ENCODE data around the gene FAT1.

The FAT1 gene

DNA sequence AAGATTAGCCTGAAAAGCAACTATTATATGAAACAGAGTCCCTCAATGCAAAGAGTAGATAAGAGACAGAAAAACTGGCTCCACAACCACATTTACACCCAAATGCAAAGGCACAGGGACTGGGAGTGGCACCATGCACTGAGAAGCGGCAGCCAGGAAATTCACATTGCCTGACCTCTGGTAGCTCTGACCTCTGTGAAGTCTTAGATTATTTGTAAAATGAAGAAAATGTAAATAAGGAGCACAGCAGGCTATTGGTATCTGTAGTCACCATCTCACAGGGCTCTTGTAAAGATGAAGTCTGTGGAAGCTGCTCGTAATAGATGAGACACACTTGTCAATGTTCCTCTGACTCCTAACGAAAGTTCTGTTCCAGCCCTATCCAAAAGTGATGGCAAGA lies 69.7 kb downstream of the FAT1 start:
- Histone ChIP-seq H3K79me2 (ENCODE audit: low read length) (peaks cover 23% of the 10 kb centered on the region), H3K4me1 (ENCODE audit: low read length) (no peaks in the 10 kb centered on the region), H3K9me2 (replicated peaks; ENCODE audit: insufficient read depth, low read length) (no peaks in the 10 kb centered on the region), H3K27ac (ENCODE audit: low read length) (no peak overlapping the region), H3K9me3 (replicated peaks; ENCODE audit: insufficient read depth, low read length) (no peaks in the 10 kb centered on the region), H3K9ac (ENCODE audit: low read length) (no peak overlapping the region), H3F3A (ENCODE audit: insufficient read depth, low read length) (no peaks in the 10 kb centered on the region), H3K4me3 (ENCODE audit: low read length) (no peak overlapping the region), H3K36me3 (replicated peaks; ENCODE audit: insufficient read depth, low read length) (no peaks in the 10 kb centered on the region), H4K20me1 (ENCODE audit: insufficient read depth, low read length) (no peaks in the 10 kb centered on the region), H2AFZ (ENCODE audit: low read length) (no peak overlapping the region), H3K27me3 (replicated peaks; ENCODE audit: insufficient read depth, low read length) (no peaks in the 10 kb centered on the region), H3K4me2 (ENCODE audit: low read depth, low read length) (no peak overlapping the region)
- no peak for DNase-seq
- TF ChIP-seq, protein P1, sequence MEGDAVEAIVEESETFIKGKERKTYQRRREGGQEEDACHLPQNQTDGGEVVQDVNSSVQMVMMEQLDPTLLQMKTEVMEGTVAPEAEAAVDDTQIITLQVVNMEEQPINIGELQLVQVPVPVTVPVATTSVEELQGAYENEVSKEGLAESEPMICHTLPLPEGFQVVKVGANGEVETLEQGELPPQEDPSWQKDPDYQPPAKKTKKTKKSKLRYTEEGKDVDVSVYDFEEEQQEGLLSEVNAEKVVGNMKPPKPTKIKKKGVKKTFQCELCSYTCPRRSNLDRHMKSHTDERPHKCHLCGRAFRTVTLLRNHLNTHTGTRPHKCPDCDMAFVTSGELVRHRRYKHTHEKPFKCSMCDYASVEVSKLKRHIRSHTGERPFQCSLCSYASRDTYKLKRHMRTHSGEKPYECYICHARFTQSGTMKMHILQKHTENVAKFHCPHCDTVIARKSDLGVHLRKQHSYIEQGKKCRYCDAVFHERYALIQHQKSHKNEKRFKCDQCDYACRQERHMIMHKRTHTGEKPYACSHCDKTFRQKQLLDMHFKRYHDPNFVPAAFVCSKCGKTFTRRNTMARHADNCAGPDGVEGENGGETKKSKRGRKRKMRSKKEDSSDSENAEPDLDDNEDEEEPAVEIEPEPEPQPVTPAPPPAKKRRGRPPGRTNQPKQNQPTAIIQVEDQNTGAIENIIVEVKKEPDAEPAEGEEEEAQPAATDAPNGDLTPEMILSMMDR (IDR thresholded peaks at IDR 0.05; ENCODE audit: low read length), result no peak
- TF ChIP-seq EZH2 (optimal IDR thresholded peaks at IDR 0.05; ENCODE audit: low read depth, low read length) (no peak), EZH2phosphoT487 (IDR thresholded peaks at IDR 0.05; ENCODE audit: low read length) (no peak)

DNA sequence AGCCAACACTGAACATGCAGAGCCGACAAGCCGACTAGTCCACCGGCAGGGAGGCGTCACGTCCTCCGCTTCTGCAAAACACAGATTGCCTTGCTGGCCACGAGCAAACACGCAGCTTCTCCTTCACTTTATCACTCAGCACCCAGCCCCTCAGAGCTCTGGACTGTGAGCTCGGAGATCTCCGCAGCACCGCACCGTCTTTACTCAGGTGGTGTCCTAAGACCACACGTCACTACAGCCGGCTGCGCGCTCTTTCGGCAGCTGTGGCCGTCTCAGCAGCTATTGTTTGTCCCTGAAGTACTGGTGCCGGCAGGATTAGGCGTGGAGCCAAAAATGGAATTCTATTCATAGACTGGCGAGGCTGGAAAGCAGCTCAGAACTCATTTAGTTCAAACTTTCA lies 72.0 kb downstream of the FAT1 start:
- Histone ChIP-seq H3K9me2 (replicated peaks; ENCODE audit: insufficient read depth, low read length) (no peaks in the 10 kb centered on the region), H3K4me1 (ENCODE audit: low read length) (no peaks in the 10 kb centered on the region), H3K36me3 (replicated peaks; ENCODE audit: insufficient read depth, low read length) (no peaks in the 10 kb centered on the region), H3K27me3 (replicated peaks; ENCODE audit: insufficient read depth, low read length) (no peaks in the 10 kb centered on the region), H3K4me2 (ENCODE audit: low read depth, low read length) (no peak overlapping the region), H3K9ac (ENCODE audit: low read length) (no peak overlapping the region), H2AFZ (ENCODE audit: low read length) (no peak overlapping the region), H3F3A (ENCODE audit: insufficient read depth, low read length) (no peaks in the 10 kb centered on the region), H3K4me3 (ENCODE audit: low read length) (no peak overlapping the region), H4K20me1 (ENCODE audit: insufficient read depth, low read length) (no peaks in the 10 kb centered on the region), H3K79me2 (ENCODE audit: low read length) (peaks cover 14% of the 10 kb centered on the region; the same call in 1 of the 2 replicates), H3K27ac (ENCODE audit: low read length) (no peak overlapping the region), H3K9me3 (replicated peaks; ENCODE audit: insufficient read depth, low read length) (no peaks in the 10 kb centered on the region)
- TF ChIP-seq EZH2 (optimal IDR thresholded peaks at IDR 0.05; ENCODE audit: low read depth, low read length) (no peak), EZH2phosphoT487 (IDR thresholded peaks at IDR 0.05; ENCODE audit: low read length) (no peak)
- TF ChIP-seq, protein P1 (IDR thresholded peaks at IDR 0.05; ENCODE audit: low read length), result no peak
- no peak for DNase-seq

DNA sequence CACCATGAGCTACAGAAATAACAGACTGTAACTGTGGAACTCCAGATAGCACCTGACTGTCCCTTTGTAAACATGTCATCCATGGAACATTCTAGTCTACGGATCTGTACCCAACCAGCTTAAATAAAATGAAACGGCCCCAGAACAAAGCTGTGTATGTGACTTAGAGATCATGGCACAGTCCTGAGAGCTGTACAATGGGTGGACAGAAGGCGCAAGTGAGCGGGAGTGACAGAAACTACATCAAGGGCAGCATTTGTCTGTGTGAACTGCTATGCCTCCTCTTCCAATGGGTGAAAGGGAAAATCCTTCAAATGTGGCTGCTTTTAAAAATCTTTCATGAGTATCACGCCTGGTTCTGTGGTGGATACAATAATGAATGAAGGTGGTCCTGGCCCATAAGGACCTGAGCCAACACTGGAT lies 72.5 kb downstream of the FAT1 start:
- H3K27ac ChIP-seq (ENCODE audit: low read length), result no peak overlapping the region
- no peaks in the 10 kb centered on the region for H3K36me3 ChIP-seq (replicated peaks; ENCODE audit: insufficient read depth, low read length)
- no peak overlapping the region for H3K4me3 ChIP-seq (ENCODE audit: low read length)
- no peak for DNase-seq
- H3K4me2 ChIP-seq (ENCODE audit: low read depth, low read length), result no peak overlapping the region
- H3K9me3 ChIP-seq (replicated peaks; ENCODE audit: insufficient read depth, low read length), result no peaks in the 10 kb centered on the region
- no peak overlapping the region for H2AFZ ChIP-seq (ENCODE audit: low read length)
- no peaks in the 10 kb centered on the region for H3F3A ChIP-seq (ENCODE audit: insufficient read depth, low read length)
- H3K4me1 ChIP-seq (ENCODE audit: low read length), result no peaks in the 10 kb centered on the region
- H4K20me1 ChIP-seq (ENCODE audit: insufficient read depth, low read length), result no peaks in the 10 kb centered on the region
- no peaks in the 10 kb centered on the region for H3K27me3 ChIP-seq (replicated peaks; ENCODE audit: insufficient read depth, low read length)
- no peak overlapping the region for H3K9ac ChIP-seq (ENCODE audit: low read length)
- peaks cover 11% of the 10 kb centered on the region; the same call in 1 of the 2 replicates for H3K79me2 ChIP-seq (ENCODE audit: low read length)
- TF ChIP-seq, protein P1 (IDR thresholded peaks at IDR 0.05; ENCODE audit: low read length), result no peak
- TF ChIP-seq EZH2phosphoT487 (IDR thresholded peaks at IDR 0.05; ENCODE audit: low read length) (no peak), EZH2 (optimal IDR thresholded peaks at IDR 0.05; ENCODE audit: low read depth, low read length) (no peak)
- H3K9me2 ChIP-seq (replicated peaks; ENCODE audit: insufficient read depth, low read length), result no peaks in the 10 kb centered on the region
